ENCODE measurements around the gene GAB1. TPM values are rescaled to one million over a fixed set of nuclear protein-coding genes. Genes with fewer than 3 reads are reported as not detected.

The GAB1 gene
- total RNA-seq, 1 experiment from 2014 or later = 3.8 TPM

- no peaks in the 10 kb centered on the region for H3K36me3 ChIP-seq (ENCODE audit: control insufficient read depth in 1 of 2, insufficient read depth in 2 of 2, low read length in 2 of 2)
- H3K9me2 ChIP-seq (ENCODE audit: insufficient read depth) = no peaks in the 10 kb centered on the region
- H3K4me3 ChIP-seq (replicated peaks in 1 of 2; ENCODE audit: low read depth in 1 of 2, low read length in 2 of 2) = no peak overlapping the region
- H3K4me2 ChIP-seq (ENCODE audit: low read length) = no peak overlapping the region
- no peak for ATAC-seq
- no peak for DNase-seq (ENCODE audit: low read depth, low spot score)
- no peak overlapping the region for H2AFZ ChIP-seq (ENCODE audit: low read depth, low read length, poor library complexity, severe bottlenecking)
- H4K20me1 ChIP-seq (ENCODE audit: insufficient read depth) = no peaks in the 10 kb centered on the region
- H3K79me2 ChIP-seq (ENCODE audit: insufficient read depth, low read length) = no peaks in the 10 kb centered on the region
- H3K4me1 ChIP-seq (ENCODE audit: control insufficient read depth in 1 of 2, insufficient read depth in 2 of 2, low read length in 2 of 2) = no peaks in the 10 kb centered on the region
- intact Hi-C loops (cut with micrococcal nuclease) = no loop called here
- TF ChIP-seq JUND (IDR thresholded peaks at IDR 0.05) (no peak), CBX3 (IDR thresholded peaks at IDR 0.05; ENCODE audit: low read depth) (no peak), FOSL1 (IDR thresholded peaks at IDR 0.05; ENCODE audit: low read depth) (no peak), POLR2AphosphoS5 (IDR thresholded peaks at IDR 0.05; ENCODE audit: low read depth, low read length) (no peak), YY1 (IDR thresholded peaks at IDR 0.05; ENCODE audit: extremely low read depth, insufficient replicate concordance, low read depth, low read length) (no peak), EGR1 (IDR thresholded peaks at IDR 0.05; ENCODE audit: low read depth) (no peak), CEBPB (IDR thresholded peaks at IDR 0.05; ENCODE audit: low read depth) (no peak), ZNF274 (IDR thresholded peaks at IDR 0.05; ENCODE audit: low read depth, low read length) (no peak), SRF (IDR thresholded peaks at IDR 0.05; ENCODE audit: low read depth) (no peak), SP1 (IDR thresholded peaks at IDR 0.05; ENCODE audit: low read depth) (no peak), SIN3A (IDR thresholded peaks at IDR 0.05; ENCODE audit: low read depth) (no peak), ZFX (IDR thresholded peaks at IDR 0.05) (no peak), TCF7L2 (IDR thresholded peaks at IDR 0.05; ENCODE audit: borderline replicate concordance, extremely low read depth, insufficient read depth, insufficient read length) (no peak), POLR2A (IDR thresholded peaks at IDR 0.05; ENCODE audit: borderline replicate concordance, extremely low read depth, insufficient read depth, insufficient read length) (no peak), ELF1 (IDR thresholded peaks at IDR 0.05; ENCODE audit: borderline replicate concordance, low read depth) (no peak)
- TF ChIP-seq, protein P1, sequence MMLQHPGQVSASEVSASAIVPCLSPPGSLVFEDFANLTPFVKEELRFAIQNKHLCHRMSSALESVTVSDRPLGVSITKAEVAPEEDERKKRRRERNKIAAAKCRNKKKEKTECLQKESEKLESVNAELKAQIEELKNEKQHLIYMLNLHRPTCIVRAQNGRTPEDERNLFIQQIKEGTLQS (IDR thresholded peaks at IDR 0.05) = no peak
- TF ChIP-seq, protein P2, sequence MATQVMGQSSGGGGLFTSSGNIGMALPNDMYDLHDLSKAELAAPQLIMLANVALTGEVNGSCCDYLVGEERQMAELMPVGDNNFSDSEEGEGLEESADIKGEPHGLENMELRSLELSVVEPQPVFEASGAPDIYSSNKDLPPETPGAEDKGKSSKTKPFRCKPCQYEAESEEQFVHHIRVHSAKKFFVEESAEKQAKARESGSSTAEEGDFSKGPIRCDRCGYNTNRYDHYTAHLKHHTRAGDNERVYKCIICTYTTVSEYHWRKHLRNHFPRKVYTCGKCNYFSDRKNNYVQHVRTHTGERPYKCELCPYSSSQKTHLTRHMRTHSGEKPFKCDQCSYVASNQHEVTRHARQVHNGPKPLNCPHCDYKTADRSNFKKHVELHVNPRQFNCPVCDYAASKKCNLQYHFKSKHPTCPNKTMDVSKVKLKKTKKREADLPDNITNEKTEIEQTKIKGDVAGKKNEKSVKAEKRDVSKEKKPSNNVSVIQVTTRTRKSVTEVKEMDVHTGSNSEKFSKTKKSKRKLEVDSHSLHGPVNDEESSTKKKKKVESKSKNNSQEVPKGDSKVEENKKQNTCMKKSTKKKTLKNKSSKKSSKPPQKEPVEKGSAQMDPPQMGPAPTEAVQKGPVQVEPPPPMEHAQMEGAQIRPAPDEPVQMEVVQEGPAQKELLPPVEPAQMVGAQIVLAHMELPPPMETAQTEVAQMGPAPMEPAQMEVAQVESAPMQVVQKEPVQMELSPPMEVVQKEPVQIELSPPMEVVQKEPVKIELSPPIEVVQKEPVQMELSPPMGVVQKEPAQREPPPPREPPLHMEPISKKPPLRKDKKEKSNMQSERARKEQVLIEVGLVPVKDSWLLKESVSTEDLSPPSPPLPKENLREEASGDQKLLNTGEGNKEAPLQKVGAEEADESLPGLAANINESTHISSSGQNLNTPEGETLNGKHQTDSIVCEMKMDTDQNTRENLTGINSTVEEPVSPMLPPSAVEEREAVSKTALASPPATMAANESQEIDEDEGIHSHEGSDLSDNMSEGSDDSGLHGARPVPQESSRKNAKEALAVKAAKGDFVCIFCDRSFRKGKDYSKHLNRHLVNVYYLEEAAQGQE (IDR thresholded peaks at IDR 0.05; ENCODE audit: low read depth) = no peak
- TF ChIP-seq, protein P3, sequence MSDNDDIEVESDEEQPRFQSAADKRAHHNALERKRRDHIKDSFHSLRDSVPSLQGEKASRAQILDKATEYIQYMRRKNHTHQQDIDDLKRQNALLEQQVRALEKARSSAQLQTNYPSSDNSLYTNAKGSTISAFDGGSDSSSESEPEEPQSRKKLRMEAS (IDR thresholded peaks at IDR 0.05) = no peak
- H3K9ac ChIP-seq (ENCODE audit: low read length) = no peak overlapping the region
- no peaks in the 10 kb centered on the region for H3K27me3 ChIP-seq (ENCODE audit: insufficient read depth, low read length)
- POLR2A ChIA-PET = no interaction called here
- BruUV-seq (replicated peaks) = no TSS peak
- RAD21 ChIA-PET (ENCODE audit: low non-redundant PET in 1 of 2, low total read pairs in 2 of 2, uncharacterized antibody in 2 of 2, unreplicated experiment in 2 of 2) = no interaction called here
- H3K9me3 ChIP-seq (ENCODE audit: control insufficient read depth in 1 of 2, insufficient read depth in 1 of 2, low read depth in 1 of 2, low read length in 2 of 2) = no peaks in the 10 kb centered on the region
- CTCF ChIA-PET = interaction anchor here (1.0 kb wide), 1 partner anchor 9 kb away, joined by 3 read pairs; no protein-coding TSS in a partner anchor
- H3K27ac ChIP-seq (ENCODE audit: low read depth, low read length) = no peak overlapping the region
These were observed 75.7 kb downstream of the GAB1 start for GRCh38 chr4:143412420-143412758.

Data from HCT116 (cell line).